GM12878 (cell line): ENCODE data around the gene PRSS56.

Experiments used
- CHD4 ChIP-seq: fragments of 200-600 bp; sonication (generic); IDR thresholded peaks from 2 replicates; pipeline ENCODE4 v1.6.1; 2016; ENCODE audit warnings: mild to moderate bottlenecking
- EZH2 ChIP-seq: IDR thresholded peaks from 2 replicates; pipeline ENCODE4 v1.6.1; 2012; ENCODE audit warnings: low read depth, mild to moderate bottlenecking, control low read depth, inconsistent platforms, low read length, borderline replicate concordance; ENCODE audit not compliant: control insufficient read depth
- MTA2 ChIP-seq: fragments of 450-650 bp; IDR thresholded peaks from 2 replicates; pipeline ENCODE4 v1.6.1; 2016; ENCODE audit warnings: low read depth, mild to moderate bottlenecking, moderate library complexity
- POLR2A ChIP-seq: IDR thresholded peaks from 2 replicates; pipeline ENCODE4 v1.6.1; 2011; ENCODE audit warnings: low read depth, mild to moderate bottlenecking, low read length
- SREBF2 ChIP-seq: IDR thresholded peaks from 2 replicates; pipeline ENCODE4 v1.6.1; 2012; ENCODE audit warnings: mild to moderate bottlenecking, low read length
- TCF7 ChIP-seq: IDR thresholded peaks from 2 replicates; pipeline ENCODE4 v1.6.1; 2014; ENCODE audit warnings: antibody characterized with exemption, borderline replicate concordance
- ZNF24 ChIP-seq: fragments of 450-650 bp; IDR thresholded peaks from 2 replicates; pipeline ENCODE4 v1.6.1; 2017; ENCODE audit warnings: antibody characterized with exemption, mild to moderate bottlenecking
- TF ChIP-seq, protein P1 (sequence below), 3 experiments: IDR thresholded peaks in 2 of 3; conservative IDR thresholded peaks in 1 of 3; 2 replicates each; pipeline ENCODE4 v1.5.1; 2011; ENCODE audit warnings: low read depth in 3 of 3, low read length in 3 of 3, mild to moderate bottlenecking in 3 of 3, control low read depth in 2 of 3, moderate library complexity in 2 of 3, inconsistent platforms in 1 of 3, mixed read lengths in 1 of 3; ENCODE audit not compliant: control insufficient read depth in 2 of 3, insufficient read depth in 1 of 3; ENCODE audit errors: extremely low read depth in 1 of 3
- TF ChIP-seq, protein P2 (sequence below): fragments of 150-350 bp; IDR thresholded peaks from 2 replicates; pipeline ENCODE4 v1.6.1; 2016; ENCODE audit warnings: low read depth, low read length

DNA sequence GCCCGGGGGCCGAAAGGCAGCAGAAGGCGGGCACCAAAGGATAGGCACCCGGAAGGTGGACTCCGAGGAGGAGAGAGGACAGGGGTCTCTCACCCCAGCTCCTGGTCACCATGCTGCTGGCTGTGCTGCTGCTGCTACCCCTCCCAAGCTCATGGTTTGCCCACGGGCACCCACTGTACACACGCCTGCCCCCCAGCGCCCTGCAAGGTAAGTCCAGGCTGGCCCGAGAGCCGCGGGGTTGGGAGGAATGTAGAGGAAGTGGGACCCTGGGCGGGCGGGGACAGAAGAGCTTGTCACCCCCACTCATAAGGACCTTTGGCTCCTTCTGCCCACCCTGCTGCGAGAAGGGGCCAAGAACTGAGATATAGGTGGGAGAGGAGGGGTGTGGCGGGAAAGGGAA, 301 bp downstream of the PRSS56 start:
- TF ChIP-seq CHD4 = no peak
- no peak for TF ChIP-seq MTA2
- TF ChIP-seq SREBF2 = no peak
- no peak for TF ChIP-seq ZNF24
- TF ChIP-seq, protein P1, sequence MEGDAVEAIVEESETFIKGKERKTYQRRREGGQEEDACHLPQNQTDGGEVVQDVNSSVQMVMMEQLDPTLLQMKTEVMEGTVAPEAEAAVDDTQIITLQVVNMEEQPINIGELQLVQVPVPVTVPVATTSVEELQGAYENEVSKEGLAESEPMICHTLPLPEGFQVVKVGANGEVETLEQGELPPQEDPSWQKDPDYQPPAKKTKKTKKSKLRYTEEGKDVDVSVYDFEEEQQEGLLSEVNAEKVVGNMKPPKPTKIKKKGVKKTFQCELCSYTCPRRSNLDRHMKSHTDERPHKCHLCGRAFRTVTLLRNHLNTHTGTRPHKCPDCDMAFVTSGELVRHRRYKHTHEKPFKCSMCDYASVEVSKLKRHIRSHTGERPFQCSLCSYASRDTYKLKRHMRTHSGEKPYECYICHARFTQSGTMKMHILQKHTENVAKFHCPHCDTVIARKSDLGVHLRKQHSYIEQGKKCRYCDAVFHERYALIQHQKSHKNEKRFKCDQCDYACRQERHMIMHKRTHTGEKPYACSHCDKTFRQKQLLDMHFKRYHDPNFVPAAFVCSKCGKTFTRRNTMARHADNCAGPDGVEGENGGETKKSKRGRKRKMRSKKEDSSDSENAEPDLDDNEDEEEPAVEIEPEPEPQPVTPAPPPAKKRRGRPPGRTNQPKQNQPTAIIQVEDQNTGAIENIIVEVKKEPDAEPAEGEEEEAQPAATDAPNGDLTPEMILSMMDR (IDR thresholded peaks at IDR 0.05 in 2 of 3, conservative IDR thresholded peaks at IDR 0.05 in 1 of 3; ENCODE audit: control insufficient read depth in 2 of 3, extremely low read depth in 1 of 3, insufficient read depth in 1 of 3, low read depth in 3 of 3, low read length in 3 of 3) = no peak
- TF ChIP-seq, protein P2, sequence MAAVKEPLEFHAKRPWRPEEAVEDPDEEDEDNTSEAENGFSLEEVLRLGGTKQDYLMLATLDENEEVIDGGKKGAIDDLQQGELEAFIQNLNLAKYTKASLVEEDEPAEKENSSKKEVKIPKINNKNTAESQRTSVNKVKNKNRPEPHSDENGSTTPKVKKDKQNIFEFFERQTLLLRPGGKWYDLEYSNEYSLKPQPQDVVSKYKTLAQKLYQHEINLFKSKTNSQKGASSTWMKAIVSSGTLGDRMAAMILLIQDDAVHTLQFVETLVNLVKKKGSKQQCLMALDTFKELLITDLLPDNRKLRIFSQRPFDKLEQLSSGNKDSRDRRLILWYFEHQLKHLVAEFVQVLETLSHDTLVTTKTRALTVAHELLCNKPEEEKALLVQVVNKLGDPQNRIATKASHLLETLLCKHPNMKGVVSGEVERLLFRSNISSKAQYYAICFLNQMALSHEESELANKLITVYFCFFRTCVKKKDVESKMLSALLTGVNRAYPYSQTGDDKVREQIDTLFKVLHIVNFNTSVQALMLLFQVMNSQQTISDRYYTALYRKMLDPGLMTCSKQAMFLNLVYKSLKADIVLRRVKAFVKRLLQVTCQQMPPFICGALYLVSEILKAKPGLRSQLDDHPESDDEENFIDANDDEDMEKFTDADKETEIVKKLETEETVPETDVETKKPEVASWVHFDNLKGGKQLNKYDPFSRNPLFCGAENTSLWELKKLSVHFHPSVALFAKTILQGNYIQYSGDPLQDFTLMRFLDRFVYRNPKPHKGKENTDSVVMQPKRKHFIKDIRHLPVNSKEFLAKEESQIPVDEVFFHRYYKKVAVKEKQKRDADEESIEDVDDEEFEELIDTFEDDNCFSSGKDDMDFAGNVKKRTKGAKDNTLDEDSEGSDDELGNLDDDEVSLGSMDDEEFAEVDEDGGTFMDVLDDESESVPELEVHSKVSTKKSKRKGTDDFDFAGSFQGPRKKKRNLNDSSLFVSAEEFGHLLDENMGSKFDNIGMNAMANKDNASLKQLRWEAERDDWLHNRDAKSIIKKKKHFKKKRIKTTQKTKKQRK = no peak
- no peak for TF ChIP-seq TCF7
- no peak for TF ChIP-seq POLR2A
- TF ChIP-seq EZH2 = no peak
